Measurements from ENCODE around the gene TIMM29.

DNA sequence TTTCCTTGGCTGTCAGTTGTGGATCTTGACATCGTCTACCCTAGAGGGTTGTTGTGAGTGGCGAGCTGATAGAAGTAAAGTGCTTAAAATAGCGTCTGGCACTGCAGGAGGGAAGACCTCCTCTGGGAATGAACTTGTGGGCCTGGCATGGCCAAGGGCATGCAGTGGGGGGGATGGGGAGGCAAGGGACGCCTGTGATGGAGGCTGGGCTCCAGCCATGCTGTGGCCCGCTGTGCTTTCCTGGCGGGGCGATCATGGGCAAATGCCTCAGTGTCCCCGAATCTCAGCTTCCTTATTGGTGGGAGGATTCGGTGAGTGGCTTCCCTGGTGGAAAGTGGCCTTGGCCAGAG, 46.5 kb upstream of the TIMM29 start:
- TF ChIP-seq, protein P1, sequence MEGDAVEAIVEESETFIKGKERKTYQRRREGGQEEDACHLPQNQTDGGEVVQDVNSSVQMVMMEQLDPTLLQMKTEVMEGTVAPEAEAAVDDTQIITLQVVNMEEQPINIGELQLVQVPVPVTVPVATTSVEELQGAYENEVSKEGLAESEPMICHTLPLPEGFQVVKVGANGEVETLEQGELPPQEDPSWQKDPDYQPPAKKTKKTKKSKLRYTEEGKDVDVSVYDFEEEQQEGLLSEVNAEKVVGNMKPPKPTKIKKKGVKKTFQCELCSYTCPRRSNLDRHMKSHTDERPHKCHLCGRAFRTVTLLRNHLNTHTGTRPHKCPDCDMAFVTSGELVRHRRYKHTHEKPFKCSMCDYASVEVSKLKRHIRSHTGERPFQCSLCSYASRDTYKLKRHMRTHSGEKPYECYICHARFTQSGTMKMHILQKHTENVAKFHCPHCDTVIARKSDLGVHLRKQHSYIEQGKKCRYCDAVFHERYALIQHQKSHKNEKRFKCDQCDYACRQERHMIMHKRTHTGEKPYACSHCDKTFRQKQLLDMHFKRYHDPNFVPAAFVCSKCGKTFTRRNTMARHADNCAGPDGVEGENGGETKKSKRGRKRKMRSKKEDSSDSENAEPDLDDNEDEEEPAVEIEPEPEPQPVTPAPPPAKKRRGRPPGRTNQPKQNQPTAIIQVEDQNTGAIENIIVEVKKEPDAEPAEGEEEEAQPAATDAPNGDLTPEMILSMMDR (IDR thresholded peaks at IDR 0.05; ENCODE audit: insufficient read depth, low read length, poor library complexity, severe bottlenecking) = no peak
- TF ChIP-seq EZH2phosphoT487 (conservative IDR thresholded peaks at IDR 0.05; ENCODE audit: low read length) = no peak

Data from SU-DHL-6 (cell line).